Spleen (tissue), 7 donors: ENCODE results near the gene AFAP1L1.

ENCODE experiments used
- CTCF ChIP-seq, 11 experiments: fragments of 200-600 bp in 7 of 11; fragments of 450-650 bp in 4 of 11; sonication (generic) in 4 of 11; IDR thresholded peaks in 8 of 11; conservative IDR thresholded peaks in 3 of 11; 1 replicate in 7 of 11; 2 replicates in 4 of 11; pipeline versions ENCODE4 v1.4.0 to v1.8.0; 2016 to 2021; ENCODE audit warnings: antibody characterized with exemption in 11 of 11, inconsistent platforms in 4 of 11, mild to moderate bottlenecking in 1 of 11
- POLR2A ChIP-seq, 3 donors: fragments of 450-650 bp; IDR thresholded peaks; one replicate each; pipeline ENCODE4 v1.5.1; 2017; ENCODE audit warnings: antibody characterized with exemption in 3 of 3, mild to moderate bottlenecking in 1 of 3
- POLR2AphosphoS5 ChIP-seq, 3 donors: sonication (generic); formaldehyde crosslinking; IDR thresholded peaks; one replicate each; pipeline ENCODE4 v1.5.1; 2017; ENCODE audit warnings: antibody characterized with exemption in 3 of 3
- donor health status: DM: no; HTN: no; CAD: no; lungs with moderate emphysema.
- donor health status: DM: no; HTN: no; CAD: no.
- donor health status: DM: no; HTN: no; CAD: no.

- TF ChIP-seq CTCF (IDR thresholded peaks at IDR 0.05 in 8 of 11, conservative IDR thresholded peaks at IDR 0.05 in 3 of 11) (no peak), POLR2A (IDR thresholded peaks at IDR 0.05) (no peak), POLR2AphosphoS5 (IDR thresholded peaks at IDR 0.05) (no peak)
These were observed 74.2 kb downstream of the AFAP1L1 start for GRCh38 chr5:149345892-149346222.
